Activated T-helper 9 cell treated with anti-CD3 and anti-CD28 coated beads, Interleukin-2, amount 50 U/mL, for 16 hours (primary cell): ENCODE data around the gene NHEJ1.

ENCODE experiments used
- DNase-seq: peaks from one replicate; pipeline ENCODE4 v3.0.0-alpha.2; 2020; ENCODE audit warnings: low read depth

NHEJ1 gene

DNA sequence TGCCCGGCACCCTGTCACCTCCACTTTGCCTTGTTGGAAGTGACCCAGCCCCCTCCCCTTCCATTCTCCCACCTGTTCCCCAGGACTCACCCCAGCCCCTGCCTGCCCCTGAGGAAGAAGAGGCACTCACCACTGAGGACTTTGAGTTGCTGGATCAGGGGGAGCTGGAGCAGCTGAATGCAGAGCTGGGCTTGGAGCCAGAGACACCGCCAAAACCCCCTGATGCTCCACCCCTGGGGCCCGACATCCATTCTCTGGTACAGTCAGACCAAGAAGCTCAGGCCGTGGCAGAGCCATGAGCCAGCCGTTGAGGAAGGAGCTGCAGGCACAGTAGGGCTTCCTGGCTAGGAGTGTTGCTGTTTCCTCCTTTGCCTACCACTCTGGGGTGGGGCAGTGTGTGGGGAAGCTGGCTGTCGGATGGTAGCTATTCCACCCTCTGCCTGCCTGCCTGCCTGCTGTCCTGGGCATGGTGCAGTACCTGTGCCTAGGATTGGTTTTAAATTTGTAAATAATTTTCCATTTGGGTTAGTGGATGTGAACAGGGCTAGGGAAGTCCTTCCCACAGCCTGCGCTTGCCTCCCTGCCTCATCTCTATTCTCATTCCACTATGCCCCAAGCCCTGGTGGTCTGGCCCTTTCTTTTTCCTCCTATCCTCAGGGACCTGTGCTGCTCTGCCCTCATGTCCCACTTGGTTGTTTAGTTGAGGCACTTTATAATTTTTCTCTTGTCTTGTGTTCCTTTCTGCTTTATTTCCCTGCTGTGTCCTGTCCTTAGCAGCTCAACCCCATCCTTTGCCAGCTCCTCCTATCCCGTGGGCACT is 21.9 kb upstream of the NHEJ1 start:
- DNase-seq, result no peak

GRCh38 chr2:219181531-219181930 is 20.9 kb upstream of the NHEJ1 start:
- no peak for DNase-seq

DNA sequence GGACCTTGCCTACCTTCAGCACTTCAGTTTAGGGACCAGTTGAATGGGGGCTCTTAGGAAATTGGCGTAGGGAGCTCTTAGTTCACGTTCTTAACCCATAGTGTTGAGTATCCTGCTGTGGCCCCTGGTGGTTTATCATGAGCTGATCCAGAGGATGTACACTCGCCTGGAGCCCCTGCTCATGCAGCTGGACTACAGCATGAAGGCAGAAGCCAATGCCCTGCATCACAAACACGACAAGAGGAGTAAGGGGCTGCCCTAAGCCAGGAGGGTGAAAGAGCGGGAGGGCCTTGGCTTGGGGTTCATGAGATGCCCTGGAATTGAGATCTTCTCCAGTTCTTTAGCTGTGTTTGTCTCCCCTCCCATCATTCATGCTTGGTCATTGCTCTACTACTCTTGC is 20.3 kb upstream of the NHEJ1 start:
- no peak for DNase-seq

- no peak for DNase-seq
Measured at GRCh38 chr2:219179601-219180465, 19.2 kb upstream of the NHEJ1 start.

DNA sequence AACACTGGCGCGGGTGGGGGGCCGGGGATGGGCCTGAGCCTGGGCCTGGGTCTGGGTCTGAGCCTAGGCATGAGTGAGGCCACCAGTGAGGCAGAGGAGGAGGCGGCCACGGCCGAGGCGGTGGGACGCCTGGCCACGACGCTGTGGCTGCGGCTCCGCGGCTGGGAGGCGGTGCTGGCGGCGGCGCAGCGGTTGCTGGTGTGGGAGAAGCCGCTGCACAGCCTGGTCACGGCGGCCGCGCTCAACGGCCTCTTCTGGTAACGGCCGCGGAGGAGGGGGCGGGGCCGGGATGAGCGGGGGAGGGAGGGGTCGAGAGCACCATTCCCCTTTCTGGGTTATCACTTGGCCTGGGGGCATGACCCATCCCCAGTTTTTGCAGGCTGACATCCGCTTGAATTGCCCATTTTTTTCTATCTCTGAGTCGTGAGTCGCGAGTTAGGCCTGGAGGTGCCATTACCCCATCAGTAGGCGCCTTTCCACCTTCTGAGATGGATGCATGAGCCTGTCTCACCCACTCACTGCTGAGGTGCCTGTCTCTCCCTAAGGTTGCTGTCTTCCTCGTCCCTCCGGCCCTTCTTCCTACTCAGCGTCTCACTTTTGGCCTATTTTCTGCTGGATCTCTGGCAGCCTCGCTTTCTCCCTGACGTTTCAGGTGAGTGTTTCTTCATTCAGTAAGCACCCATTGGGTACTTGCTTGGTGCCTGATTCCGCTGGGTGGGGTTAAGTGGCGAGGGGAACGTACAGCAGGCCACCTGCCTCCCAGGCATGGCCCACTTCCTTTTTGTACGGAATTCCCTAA is 18.0 kb upstream of the NHEJ1 start:
- peak; percentile 26 for DNase-seq

DNA sequence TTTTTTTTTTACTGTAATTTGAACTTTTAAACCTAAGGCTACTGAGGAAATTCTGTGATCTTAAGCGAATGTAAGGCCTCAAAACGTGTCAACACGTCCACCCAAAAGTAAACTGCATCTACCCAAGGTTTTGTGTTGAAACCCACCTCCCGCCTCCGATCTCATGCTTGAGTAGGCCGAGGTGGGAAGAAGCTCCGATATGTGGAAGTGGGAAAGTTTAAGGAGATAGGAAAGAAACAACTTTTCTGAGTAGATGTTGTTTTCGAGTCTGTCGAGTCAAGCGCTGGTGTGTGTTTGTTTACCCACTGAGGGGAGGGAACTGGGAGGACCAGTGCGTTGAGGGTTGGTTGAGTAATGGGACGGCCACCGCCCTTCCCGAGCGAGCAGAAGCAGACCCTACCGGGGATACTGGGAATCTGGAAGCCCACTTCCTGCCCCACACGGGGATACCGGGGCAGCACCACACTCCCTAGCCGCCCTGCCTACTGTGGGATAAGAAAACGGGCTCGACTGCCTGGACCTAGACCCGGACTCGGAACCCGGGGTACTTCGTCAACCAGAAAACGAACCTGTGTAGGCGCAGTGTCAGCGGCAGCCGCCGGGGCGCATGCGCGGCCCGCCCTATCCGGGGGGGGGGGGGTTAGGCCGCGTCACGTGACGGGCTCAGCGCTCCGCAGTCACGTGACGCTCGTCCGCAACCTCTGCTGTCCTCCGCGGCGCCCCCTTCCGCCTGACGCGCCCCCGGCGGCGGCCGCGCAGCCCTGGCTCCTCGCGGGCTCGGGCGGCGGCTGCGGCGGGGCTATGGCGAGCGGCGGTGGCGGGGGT is 17.1 kb upstream of the NHEJ1 start, which contains the start of gene RETREG2:
RETREG2 (plus strand) TSS at position 724 of the 825 bp plus-strand sequence; CDS start at position 802, 78 bp downstream.
- DNase-seq, result peak; percentile 70

- peak; percentile 82 for DNase-seq
Measured at GRCh38 chr2:219176818-219177551, 16.4 kb upstream of the NHEJ1 start, which contains the start of gene CNPPD1. CNPPD1 (minus strand) TSS chr2:219176925; CDS start chr2:219176828, 97 bp downstream.

GRCh38 chr2:219175928-219176817 is 15.6 kb upstream of the NHEJ1 start:
- no peak for DNase-seq

DNA sequence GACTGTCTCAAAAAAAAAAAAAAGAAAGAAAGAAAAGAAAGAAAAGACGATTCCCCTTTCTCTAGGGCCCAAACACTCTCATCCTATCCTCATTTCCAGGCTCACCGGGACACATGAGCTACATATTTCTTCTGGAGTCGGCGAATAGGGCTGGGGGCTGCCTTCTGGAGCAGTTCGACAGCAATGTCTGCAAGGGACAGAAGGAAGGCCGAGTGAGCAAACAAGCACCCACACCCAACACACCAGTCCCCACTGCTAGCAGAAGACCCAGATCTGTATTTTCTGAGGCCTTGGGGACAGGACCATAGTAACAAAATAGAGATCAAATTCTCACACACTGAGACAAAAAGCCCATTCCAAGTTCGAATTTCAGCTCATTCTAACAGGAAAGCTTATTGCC is 14.9 kb upstream of the NHEJ1 start:
- no peak for DNase-seq

GRCh38 chr2:219174801-219175200 is 14.2 kb upstream of the NHEJ1 start:
- no peak for DNase-seq

DNA sequence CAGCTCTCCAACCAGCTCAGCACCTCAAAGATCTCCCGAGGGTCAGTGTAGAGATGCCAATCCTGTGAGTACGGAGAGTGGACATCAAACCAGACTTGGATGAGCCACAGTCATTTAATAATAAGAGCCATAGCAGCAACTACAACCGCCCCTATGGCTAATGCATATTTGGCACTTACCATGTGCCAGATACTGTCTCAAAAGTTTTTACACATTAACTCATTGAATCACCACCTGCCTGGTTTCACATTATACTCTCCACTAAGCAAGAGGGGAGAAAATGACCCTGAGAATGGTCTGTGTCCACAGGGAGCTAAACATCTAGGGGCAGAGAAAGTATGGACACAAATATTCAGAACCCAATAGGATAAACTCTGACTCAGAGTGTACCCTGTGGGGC is 13.5 kb upstream of the NHEJ1 start:
- DNase-seq, result no peak

GRCh38 chr2:219173176-219173575 is 12.6 kb upstream of the NHEJ1 start:
- no peak for DNase-seq

DNA sequence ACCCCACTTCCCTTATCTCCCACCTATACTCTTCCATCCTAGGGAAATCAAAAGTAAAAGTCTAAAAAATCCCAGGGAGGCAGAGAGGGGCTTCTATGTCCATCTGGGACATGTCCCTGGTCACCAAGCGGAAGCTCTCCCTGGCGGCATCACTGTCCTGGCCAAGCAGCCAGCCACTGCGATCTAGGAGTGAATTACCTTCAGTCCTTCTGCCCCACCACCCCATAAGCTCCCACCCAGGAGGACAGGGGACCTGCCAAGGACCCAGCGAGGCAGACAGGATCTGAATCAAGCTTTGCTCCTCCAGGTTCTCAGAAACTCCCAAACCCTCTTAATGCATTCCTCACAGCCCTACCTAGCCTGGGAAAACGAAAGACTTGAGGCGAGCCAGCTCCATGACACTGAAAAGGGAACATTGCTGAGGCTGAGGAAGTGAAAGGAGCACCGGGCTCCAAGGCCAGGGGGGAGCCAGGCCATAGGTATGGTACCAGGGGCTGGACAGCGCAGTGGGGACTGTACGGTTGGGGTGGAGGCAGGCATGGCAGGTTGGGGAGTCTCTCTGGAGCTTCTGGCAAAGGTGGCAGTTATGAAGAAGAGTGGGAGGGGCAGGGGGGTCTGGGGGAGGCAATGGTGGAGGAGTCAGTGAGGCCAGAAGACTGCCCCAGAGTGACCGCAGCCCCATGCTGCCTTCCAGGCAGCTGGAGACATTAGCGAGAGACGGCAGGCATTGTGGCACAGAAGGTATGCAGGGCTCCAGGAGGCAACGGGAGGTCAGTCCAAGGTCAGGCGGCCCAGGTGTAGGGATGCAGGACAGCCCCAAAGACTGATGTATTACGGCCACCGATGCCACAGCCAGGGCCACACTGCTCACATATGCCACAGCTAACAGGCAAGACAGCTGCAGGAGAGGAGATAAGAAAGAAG is 11.9 kb upstream of the NHEJ1 start:
- DNase-seq, result no peak

- DNase-seq, result no peak
Measured at GRCh38 chr2:219171231-219171651, 10.6 kb upstream of the NHEJ1 start.

GRCh38 chr2:219169930-219170654 is 9.5 kb upstream of the NHEJ1 start, which contains the start of gene SLC23A3:
SLC23A3 (minus strand) TSS chr2:219170029; CDS start chr2:219169984, 45 bp downstream.
- no peak for DNase-seq

GRCh38 chr2:219168932-219169331 is 8.3 kb upstream of the NHEJ1 start:
- no peak for DNase-seq

DNA sequence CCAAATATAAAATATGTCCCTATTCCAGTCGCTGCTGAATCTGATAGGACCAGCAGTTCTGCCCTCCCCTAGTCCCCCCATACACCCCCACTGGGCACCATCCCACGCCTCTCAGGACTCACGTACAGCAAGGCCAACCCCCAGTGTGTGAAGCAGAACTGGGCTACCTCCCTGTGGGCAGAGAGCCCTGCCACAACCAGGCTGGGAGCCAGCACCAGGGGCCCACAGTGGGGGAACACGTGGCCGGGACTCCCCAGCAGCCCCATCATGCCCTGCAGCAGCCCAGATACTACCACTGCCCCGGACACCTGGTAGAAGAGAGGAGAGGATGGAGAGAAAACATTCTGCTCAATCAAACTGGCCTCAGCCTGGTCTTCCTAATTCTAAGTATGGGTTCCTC is 7.9 kb upstream of the NHEJ1 start:
- DNase-seq, result no peak
